Inferior parietal cortex (tissue), 1 donor: Measurements from ENCODE around the gene VSIG10L2.
"Not testable (repeated sequence)": the region's sequence is repeated elsewhere in the genome, so short reads cannot be mapped to it uniquely, and the experiment has no call there.

ENCODE experiments used
- DNase-seq: peaks from one replicate; pipeline ENCODE4 v3.0.0-alpha.2; 2016; ENCODE audit errors: extremely low spot score

VSIG10L2 gene

DNA sequence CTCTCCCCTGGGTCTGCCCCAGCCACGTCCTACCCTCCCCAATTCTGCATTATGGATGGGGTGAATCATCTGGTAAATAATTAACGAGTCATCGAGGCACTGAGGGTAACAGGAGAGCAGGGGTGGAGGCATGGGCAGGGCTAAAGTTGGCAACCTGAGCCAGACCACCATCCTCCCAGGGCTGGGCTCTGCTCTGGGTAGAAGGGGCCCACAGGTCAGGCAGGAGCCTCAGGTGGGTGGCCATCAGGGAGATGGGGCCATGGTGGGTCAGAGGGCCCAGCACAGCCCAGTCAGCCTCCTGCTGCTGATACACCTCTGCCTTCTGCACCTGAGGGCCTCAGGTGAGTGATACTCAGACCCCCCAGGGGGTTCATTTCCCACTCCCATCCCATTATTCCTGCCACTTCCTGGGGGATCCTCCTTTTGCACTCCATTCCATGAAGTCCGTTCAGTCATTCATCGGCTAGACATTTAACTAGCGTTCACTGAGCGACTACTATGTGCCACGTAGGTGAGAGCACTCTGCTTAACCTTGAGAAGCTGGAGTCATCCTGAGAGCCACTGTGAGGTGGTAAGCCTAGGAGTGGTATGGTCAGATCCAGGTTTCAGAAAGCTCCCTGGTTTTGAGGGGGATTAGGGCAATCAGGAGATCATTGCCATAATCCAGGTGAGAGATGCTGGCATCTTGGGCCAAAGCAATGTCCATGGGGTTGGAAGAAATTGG, at the start of gene VSIG10L2:
VSIG10L2 (plus strand) TSS at position 248 of the 724 bp plus-strand sequence; CDS start at position 260, 12 bp downstream.
- no peak for DNase-seq

DNA sequence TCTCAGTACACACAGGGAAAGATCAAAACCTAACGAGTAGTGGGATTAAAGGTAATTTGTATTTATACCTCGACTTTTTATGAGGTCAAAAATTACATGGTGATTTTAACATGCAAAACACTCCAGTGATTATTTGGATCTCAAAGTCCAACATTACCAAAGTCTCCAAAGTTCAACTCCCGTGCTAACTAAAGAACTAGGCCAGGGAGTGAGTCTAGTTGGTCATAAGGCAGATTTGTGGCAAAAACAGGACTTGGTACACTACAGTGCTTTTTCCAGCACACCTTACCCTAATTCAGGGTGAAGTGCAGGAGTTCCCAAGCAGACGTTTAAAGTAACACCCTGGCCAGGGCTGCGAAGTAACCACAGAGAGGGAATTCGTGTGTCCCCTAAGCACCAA, 44.0 kb upstream of the VSIG10L2 start:
- no peak for DNase-seq

- no peak for DNase-seq
Measured at GRCh38 chr11:125902277-125902926, 43.4 kb upstream of the VSIG10L2 start.

DNA sequence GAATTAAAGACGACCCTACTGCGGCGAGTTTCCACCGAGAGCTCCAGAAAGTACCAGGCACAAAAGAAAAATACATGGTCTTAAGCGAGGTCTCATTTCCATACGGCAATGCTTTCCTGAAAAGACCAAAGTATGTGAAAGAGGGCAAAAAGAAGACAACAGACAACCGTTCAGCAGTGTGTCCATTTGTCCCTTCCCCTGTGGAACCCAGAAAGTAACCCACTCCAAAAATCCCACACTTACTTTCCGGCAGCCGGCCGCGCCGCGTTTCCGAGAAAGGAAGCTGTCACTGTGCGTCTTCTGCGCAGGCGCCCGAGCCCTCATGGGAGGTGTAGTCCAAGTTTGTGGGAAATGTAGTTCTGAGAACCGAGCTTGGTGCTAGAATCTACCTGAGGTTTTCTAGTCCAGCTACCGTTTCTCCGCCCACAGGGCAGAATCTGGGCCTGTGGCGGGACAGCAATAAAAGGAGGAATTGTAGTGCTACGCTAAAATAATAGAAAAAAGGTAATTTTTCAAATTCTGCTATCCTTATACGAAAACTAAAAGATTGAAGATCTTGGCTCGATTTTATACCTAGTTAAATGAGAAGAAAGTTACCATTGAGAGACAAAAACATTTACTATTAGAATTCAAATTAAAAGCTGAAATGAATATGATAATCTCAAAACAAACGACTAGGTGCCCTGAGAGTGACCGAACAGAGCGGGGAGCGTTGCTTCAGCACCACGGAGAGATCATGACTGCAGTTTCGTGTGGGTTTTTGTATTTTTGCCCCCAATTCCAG, 42.7 kb upstream of the VSIG10L2 start, which contains the start of gene PUS3:
PUS3 (minus strand) TSS at position 280 of the 784 bp plus-strand sequence. CDS start 6,922 bp downstream, outside the sequence.
- peak; percentile 94 for DNase-seq

DNA sequence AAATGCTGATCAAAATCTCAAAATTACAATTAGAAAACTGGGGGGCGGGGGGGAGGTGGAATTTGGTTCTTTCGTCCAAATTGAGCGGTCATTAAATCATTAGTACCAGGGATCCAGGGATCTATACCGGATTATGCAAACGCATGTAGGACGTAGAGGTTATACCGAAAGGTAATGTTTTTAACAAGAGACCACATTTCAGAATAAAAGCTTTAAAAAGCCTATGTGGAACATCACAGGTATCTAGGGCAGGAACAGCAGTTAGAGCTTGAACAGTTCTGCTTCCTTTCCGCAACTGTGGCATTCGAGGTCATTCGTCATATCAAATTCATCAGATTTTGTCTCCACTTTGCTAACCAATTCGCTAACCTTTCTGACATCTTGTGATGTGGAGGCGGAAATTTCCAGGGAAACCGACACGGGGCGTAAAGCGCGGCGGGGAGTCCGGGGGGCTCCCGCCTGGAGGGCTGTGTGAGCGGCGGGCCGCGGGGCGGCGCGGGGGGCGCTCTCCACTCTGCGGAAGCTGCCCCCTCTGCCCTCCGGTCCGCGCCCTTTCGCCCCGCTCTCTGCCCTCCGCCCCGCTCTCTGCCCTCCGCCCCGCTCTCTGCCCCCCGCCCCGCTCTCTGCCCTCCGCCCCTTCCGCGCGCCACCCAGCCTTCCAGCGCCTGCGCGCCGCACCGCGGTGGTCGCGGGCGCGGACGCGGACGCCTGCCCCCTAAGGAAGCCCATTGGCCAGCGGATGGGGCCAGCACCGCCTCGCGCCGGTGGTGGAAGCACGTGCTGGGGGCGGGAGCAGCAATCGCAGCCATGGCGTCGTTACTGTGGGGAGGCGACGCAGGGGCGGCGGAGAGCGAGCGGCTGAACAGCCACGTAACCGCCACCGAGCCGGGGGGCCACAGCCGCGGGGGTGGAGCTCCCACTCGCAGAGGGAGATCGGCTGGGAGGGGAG, 41.9 kb upstream of the VSIG10L2 start, which contains the start of gene DDX25:
DDX25 (plus strand) TSS at position 798 of the 949 bp plus-strand sequence; CDS start at position 808, 10 bp downstream.
- no peak for DNase-seq

- no peak for DNase-seq
Measured at GRCh38 chr11:125904678-125905077, 41.2 kb upstream of the VSIG10L2 start.

- no peak for DNase-seq
Measured at GRCh38 chr11:125910226-125910849, 35.5 kb upstream of the VSIG10L2 start.

GRCh38 chr11:125914601-125915000, 31.2 kb upstream of the VSIG10L2 start:
- DNase-seq: not testable (repeated sequence)

GRCh38 chr11:125916683-125917347, 29.0 kb upstream of the VSIG10L2 start:
- no peak for DNase-seq

DNA sequence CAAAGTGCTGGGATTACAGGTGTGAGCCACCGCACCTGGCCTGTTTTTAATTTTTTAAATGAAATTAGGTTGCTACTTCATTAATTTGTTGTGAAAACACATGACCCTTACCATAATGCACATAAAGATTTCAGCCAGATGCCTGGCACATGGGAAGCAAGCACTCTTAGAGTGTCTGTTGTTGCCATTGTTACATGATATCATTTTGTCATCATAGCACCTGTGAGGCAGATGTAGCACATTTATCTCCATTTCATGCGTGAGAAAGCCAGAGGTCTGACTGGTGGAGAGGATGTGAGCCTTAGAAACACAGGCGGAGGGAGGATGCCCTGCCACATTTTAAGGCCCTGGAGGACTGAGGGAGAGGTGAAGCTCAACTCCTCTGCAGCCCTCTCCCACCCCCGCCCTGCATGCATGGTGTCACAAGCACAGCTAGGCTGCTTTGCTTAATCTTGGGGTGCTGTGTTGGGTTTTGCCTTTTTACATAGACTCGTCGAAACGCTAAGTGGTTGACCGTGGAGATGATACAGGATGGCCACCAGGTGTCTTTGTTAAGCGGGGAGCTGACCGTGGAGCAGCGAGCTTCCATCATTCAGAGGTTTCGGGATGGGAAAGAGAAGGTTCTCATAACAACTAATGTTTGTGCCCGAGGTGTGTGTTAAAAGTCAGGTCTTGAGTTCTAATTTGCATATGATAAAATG, 27.6 kb upstream of the VSIG10L2 start:
- DNase-seq: no peak

GRCh38 chr11:125921042-125921441, 24.8 kb upstream of the VSIG10L2 start:
- no peak for DNase-seq

DNA sequence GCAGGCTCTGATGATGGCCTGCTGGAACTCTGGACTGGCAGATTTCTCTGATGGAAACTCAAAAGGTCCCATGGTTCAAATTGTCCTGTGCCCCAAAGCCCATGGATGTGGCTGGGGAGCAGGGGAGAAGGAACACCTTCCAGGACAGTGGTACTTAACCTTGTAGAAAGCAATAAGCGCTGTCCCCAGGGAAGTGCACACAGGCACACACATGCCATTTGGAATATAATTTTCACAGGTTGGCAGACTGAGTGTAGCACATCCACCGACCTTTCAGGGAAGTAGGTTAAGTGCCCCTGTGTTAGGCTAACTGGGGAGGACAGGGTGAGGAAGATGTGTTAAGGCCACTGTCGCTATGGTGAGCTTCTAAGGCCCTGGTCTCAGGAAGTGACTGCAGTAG, 23.7 kb upstream of the VSIG10L2 start:
- no peak for DNase-seq

DNA sequence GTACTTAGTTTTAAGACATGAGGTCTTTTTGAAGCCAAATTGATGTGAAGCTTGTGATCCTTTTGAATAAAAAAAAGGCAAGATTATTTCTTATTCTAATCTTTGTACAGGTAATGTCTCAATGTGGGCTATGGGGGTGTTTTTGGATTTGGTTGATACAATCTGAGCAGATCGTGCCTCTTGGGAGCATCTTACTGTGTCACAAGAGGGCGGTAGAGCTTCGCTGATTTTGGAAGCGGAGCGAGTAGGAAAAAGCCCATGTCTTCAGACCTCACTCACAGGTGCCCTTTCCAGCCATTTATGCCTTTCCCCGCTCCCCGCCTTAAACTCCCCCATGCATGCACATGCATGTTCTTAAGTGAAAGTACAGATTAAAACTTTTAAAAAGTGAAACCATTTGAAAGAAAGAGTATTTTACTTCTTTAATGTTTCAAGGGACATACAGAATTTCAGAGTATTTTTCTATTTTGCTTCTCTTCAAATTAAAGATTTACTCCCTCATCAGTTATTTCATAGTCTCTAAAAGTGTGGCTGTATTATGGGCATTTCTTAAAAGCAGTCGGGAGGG, 22.7 kb upstream of the VSIG10L2 start:
- peak; percentile 92 for DNase-seq

- DNase-seq: no peak
Measured at GRCh38 chr11:125923633-125924032, 22.2 kb upstream of the VSIG10L2 start.

DNA sequence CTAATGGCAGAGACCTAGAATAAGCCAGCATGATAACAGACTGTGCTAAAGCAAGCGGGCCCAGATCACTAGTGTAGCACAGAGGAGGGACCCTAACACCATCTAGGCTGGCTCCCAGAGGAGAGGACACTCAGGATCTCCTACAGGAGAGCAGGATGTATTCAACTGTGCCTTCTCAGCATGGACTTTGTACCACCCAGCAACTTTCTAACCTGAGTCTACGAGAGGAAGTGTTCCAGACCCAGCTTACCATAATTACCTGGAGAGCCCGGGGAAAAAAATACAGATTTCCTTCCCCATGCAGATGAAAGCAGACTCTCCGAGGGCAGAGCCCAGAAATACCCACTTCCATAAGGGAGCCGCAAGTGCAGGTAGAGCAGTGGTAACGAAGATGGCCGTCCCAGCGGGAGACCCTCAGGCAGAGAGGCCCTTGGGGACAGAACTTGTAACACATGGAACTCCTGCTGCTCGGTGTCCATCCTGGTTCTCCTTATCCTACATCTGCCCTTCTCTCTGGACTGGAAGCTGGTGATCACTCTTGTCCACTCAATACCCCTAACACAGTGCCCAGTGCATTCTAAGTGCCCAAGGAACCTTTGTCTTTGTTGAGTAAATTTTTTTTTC, 21.3 kb upstream of the VSIG10L2 start:
- no peak for DNase-seq

GRCh38 chr11:125925247-125925740, 20.6 kb upstream of the VSIG10L2 start:
- no peak for DNase-seq

DNA sequence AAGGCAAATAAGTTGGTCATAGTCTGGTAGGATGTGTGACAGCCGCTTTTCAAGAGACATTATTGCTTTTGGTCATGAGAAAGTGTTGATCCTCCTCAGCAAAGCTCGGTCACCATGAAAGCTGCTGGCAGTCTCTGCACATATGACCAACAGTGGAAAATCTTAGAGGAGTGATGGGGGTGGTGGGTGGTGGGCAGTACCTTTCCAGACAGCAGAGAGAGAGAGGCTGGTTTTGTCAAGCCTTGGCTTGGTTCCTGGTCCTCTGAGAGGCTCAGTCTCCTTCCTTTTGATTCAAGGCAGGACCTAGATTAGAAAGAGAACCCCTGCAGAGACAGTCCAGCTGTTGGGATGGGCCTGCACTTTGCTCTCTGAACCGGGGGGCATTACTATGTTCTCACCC, 20.0 kb upstream of the VSIG10L2 start:
- no peak for DNase-seq

DNA sequence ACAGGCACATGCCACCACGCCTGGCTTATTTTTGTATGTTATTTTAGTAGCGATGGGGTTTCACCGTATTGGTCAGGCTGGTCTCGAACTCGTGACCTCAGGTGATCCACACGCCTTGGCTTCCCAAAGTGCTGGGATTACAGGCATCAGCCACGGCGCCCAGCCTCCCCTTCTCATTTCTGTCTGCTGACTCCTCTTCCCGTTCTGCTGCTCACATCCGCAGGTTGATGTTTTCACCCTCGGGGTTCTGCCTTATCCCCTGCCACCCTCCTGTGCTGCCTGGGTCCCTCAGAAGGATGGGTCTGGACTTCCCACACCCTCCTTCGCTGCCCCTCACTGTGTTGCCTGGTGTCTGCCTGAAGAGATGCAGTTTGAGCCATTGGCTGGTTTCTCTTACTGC, 19.2 kb upstream of the VSIG10L2 start:
- DNase-seq: no peak
